Measurements from ENCODE around the gene CLIC5. TPM values are rescaled to one million over a fixed set of nuclear protein-coding genes. Genes with fewer than 3 reads are reported as not detected.

Gene CLIC5
- total RNA-seq, 2 donors from 2014 or later = 2.2 to 2.6 TPM

DNA sequence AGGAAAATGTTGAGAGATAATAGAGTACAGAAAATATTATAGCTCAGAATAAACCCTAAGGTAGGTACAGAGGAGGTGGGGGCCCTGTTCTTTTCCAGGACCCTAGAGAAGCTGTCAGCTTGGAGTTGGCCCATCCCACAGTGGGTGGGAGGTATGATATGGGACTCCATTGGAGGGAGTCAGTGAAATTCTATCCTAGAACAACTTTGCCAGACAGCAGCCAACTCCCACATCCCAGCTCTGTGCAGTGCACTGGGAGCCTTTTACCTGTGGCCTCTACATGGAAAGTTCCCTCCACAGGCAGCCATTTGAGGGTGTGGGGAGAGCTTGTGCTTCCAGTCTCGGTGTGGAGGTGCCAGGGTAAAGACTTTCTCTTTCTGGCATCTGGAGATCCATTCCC, 36.8 kb upstream of the CLIC5 start:
- ATAC-seq (ENCODE audit: insufficient number of reproducible peaks, low FRiP score, low read depth) = no peak
- TF ChIP-seq, protein P1, sequence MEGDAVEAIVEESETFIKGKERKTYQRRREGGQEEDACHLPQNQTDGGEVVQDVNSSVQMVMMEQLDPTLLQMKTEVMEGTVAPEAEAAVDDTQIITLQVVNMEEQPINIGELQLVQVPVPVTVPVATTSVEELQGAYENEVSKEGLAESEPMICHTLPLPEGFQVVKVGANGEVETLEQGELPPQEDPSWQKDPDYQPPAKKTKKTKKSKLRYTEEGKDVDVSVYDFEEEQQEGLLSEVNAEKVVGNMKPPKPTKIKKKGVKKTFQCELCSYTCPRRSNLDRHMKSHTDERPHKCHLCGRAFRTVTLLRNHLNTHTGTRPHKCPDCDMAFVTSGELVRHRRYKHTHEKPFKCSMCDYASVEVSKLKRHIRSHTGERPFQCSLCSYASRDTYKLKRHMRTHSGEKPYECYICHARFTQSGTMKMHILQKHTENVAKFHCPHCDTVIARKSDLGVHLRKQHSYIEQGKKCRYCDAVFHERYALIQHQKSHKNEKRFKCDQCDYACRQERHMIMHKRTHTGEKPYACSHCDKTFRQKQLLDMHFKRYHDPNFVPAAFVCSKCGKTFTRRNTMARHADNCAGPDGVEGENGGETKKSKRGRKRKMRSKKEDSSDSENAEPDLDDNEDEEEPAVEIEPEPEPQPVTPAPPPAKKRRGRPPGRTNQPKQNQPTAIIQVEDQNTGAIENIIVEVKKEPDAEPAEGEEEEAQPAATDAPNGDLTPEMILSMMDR (IDR thresholded peaks at IDR 0.05) = no peak
- Histone ChIP-seq H3K36me3 (no peaks in the 10 kb centered on the region), H3K4me1 (ENCODE audit: control insufficient read depth in 1 of 2, low read depth in 2 of 2) (peaks cover 5 to 10% of the 10 kb centered on the region in 2 donors), H3K9me3 (no peaks in the 10 kb centered on the region), H3K4me3 (no peak overlapping the region), H3K27me3 (replicated peaks; ENCODE audit: insufficient read depth) (no peaks in the 10 kb centered on the region), H3K27ac (peak overlapping the region in 1 of 2 donors; percentile 28)
- DNase-seq (ENCODE audit: low spot score) = no peak

DNA sequence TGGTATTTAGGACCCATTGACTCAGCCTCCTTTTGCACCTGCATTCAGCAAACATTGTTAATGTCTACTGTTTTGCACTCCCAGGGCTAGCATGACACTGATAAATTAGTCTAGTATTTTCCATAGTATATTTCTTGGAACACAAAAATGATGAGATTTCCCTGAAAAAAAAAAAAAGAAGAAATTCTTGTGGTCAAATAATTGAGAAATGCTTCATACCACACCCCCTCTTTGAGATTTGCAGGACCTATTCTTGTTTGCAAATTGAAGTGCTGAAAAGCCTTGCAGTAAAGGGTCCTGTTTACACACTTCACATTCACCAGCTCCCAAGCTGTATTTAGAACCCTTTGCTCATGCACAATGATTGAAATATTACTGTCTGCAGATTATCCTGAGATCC, 36.3 kb upstream of the CLIC5 start:
- Histone ChIP-seq H3K36me3 (no peaks in the 10 kb centered on the region), H3K9me3 (no peaks in the 10 kb centered on the region), H3K27ac (no peak overlapping the region), H3K27me3 (replicated peaks; ENCODE audit: insufficient read depth) (no peaks in the 10 kb centered on the region), H3K4me3 (no peak overlapping the region), H3K4me1 (ENCODE audit: control insufficient read depth in 1 of 2, low read depth in 2 of 2) (peaks cover 5 to 10% of the 10 kb centered on the region in 2 donors)
- DNase-seq (ENCODE audit: low spot score) (no peak), ATAC-seq (ENCODE audit: insufficient number of reproducible peaks, low FRiP score, low read depth) (no peak)
- TF ChIP-seq, protein P1 (IDR thresholded peaks at IDR 0.05) = no peak

DNA sequence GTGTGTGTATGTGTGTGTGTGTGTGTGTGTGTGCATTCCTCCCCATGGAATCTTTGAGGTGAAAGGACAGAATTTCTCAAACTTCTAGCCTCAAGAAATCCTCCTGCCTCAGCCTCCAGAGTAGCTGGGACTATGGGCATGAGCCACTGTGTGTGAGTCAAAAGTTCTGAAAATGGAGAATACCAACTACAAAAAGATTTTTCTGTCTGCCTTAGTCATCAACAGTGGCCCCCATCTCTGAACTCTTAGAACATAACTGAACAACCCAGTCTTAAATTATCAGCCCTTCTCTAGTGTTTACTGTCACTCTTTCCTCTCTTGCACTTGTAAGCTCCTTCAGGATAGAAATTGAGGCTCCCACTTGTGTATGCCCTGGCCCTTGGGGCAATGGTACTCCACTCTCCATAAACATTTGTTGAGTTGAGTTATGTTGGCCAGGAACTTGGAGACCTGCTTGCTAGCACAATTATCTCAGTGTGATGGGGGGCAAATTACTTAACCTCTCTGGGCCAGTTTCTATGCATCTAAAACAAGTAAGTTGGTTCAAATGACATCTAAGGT, 35.3 kb upstream of the CLIC5 start:
- H3K4me3 ChIP-seq = no peak overlapping the region
- no peaks in the 10 kb centered on the region for H3K27me3 ChIP-seq (replicated peaks; ENCODE audit: insufficient read depth)
- TF ChIP-seq, protein P1 (IDR thresholded peaks at IDR 0.05) = no peak
- no peak overlapping the region for H3K27ac ChIP-seq
- no peak for DNase-seq (ENCODE audit: low spot score)
- no peak for ATAC-seq (ENCODE audit: insufficient number of reproducible peaks, low FRiP score, low read depth)
- no peaks in the 10 kb centered on the region for H3K36me3 ChIP-seq
- no peaks in the 10 kb centered on the region for H3K9me3 ChIP-seq
- peaks cover 5 to 10% of the 10 kb centered on the region in 2 donors for H3K4me1 ChIP-seq (ENCODE audit: control insufficient read depth in 1 of 2, low read depth in 2 of 2)

DNA sequence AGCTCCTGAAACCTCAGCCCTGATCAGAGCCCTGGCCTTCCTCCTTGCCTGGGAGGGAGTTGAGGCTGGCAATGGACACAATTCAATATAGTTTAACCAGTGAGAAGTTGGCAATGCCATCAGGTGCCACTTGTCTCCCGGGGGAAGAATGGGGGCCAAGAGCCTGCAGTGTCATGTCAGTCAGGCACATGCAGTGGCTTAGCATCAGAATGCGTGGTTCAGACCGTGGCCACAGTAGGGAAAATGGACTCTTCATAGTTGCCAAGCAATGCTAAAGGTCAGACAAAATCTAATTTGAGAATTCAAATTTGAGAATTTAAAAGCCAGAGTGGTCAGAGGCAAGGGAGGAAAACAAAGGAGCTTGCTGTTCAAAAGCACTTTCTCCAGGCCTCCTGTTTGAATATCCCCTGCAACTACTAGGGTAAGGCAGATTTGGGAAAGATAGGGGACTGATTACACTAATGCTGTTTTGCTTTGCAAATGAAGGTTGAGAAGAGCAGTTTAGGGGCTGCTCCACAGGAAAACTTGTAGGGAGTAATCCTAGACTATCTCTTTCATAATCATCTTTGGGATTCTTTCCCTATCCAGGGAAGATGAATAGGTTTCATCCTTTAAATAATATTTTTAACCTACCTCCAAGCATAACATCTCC, 33.1 kb upstream of the CLIC5 start:
- no peaks in the 10 kb centered on the region for H3K36me3 ChIP-seq
- no peak for ATAC-seq (ENCODE audit: insufficient number of reproducible peaks, low FRiP score, low read depth)
- no peak overlapping the region for H3K4me3 ChIP-seq
- no peak overlapping the region for H3K27ac ChIP-seq
- H3K27me3 ChIP-seq (replicated peaks; ENCODE audit: insufficient read depth) = no peaks in the 10 kb centered on the region
- no peaks in the 10 kb centered on the region for H3K9me3 ChIP-seq
- DNase-seq (ENCODE audit: low spot score) = no peak
- H3K4me1 ChIP-seq (ENCODE audit: control insufficient read depth in 1 of 2, low read depth in 2 of 2) = peaks cover 13 to 14% of the 10 kb centered on the region in 2 donors
- TF ChIP-seq, protein P1 (IDR thresholded peaks at IDR 0.05) = no peak

- H3K27ac ChIP-seq = no peak overlapping the region
- H3K27me3 ChIP-seq (replicated peaks; ENCODE audit: insufficient read depth) = no peaks in the 10 kb centered on the region
- no peaks in the 10 kb centered on the region for H3K9me3 ChIP-seq
- no peaks in the 10 kb centered on the region for H3K36me3 ChIP-seq
- H3K4me1 ChIP-seq (ENCODE audit: control insufficient read depth in 1 of 2, low read depth in 2 of 2) = peaks cover 5 to 10% of the 10 kb centered on the region in 2 donors
- ATAC-seq (ENCODE audit: insufficient number of reproducible peaks, low FRiP score, low read depth) = no peak
- no peak overlapping the region for H3K4me3 ChIP-seq
- TF ChIP-seq, protein P1 (IDR thresholded peaks at IDR 0.05) = no peak
- DNase-seq (ENCODE audit: low spot score) = no peak
These were observed 31.0 kb upstream of the CLIC5 start for GRCh38 chr6:46046558-46047174.

All from thoracic aorta (tissue), 2 donors.